ENCODE data around the gene SEC14L6.

SEC14L6 gene

GRCh38 chr22:30566125-30566524, 19.6 kb upstream of the SEC14L6 start:
- Histone ChIP-seq H3K27ac (ENCODE audit: low read length) (no peak overlapping the region), H3K9ac (ENCODE audit: low read depth, low read length) (no peak overlapping the region), H3K27me3 (ENCODE audit: insufficient read depth, low read length, poor library complexity) (peaks cover 4% of the 10 kb centered on the region), H3K36me3 (ENCODE audit: insufficient read depth, low read length) (no peaks in the 10 kb centered on the region), H3K4me2 (ENCODE audit: insufficient read depth, low read length) (no peak overlapping the region), H4K20me1 (ENCODE audit: insufficient read depth, low read length) (no peaks in the 10 kb centered on the region), H3K4me1 (ENCODE audit: insufficient read depth, low read length) (no peaks in the 10 kb centered on the region), H2AFZ (ENCODE audit: low read depth, low read length) (no peak overlapping the region), H3K79me2 (ENCODE audit: insufficient read depth, low read length) (no peaks in the 10 kb centered on the region), H3K4me3 (ENCODE audit: low read depth in 1 of 2, low read length in 2 of 2) (no peak overlapping the region), H3K9me3 (ENCODE audit: insufficient read depth, low read length, severe bottlenecking) (no peaks in the 10 kb centered on the region)
- DNase-seq = no peak
- no peak for ATAC-seq (ENCODE audit: insufficient read depth, low read depth)
- no peak for TF ChIP-seq EZH2 (IDR thresholded peaks at IDR 0.05; ENCODE audit: borderline replicate concordance, low read depth, low read length, severe bottlenecking)
- TF ChIP-seq CTCF (IDR thresholded peaks at IDR 0.05; ENCODE audit: borderline replicate concordance, extremely low read depth, low read length, poor library complexity, severe bottlenecking) = no peak

- Histone ChIP-seq H3K9ac (ENCODE audit: low read depth, low read length) (no peak overlapping the region), H3K9me3 (ENCODE audit: insufficient read depth, low read length, severe bottlenecking) (no peaks in the 10 kb centered on the region), H3K27me3 (ENCODE audit: insufficient read depth, low read length, poor library complexity) (peaks cover 4% of the 10 kb centered on the region), H4K20me1 (ENCODE audit: insufficient read depth, low read length) (no peaks in the 10 kb centered on the region), H2AFZ (ENCODE audit: low read depth, low read length) (no peak overlapping the region), H3K4me2 (ENCODE audit: insufficient read depth, low read length) (no peak overlapping the region), H3K27ac (ENCODE audit: low read length) (no peak overlapping the region), H3K79me2 (ENCODE audit: insufficient read depth, low read length) (no peaks in the 10 kb centered on the region), H3K36me3 (ENCODE audit: insufficient read depth, low read length) (no peaks in the 10 kb centered on the region), H3K4me1 (ENCODE audit: insufficient read depth, low read length) (no peaks in the 10 kb centered on the region), H3K4me3 (ENCODE audit: low read depth in 1 of 2, low read length in 2 of 2) (no peak overlapping the region)
- DNase-seq (no peak), ATAC-seq (ENCODE audit: insufficient read depth, low read depth) (no peak)
- TF ChIP-seq CTCF (IDR thresholded peaks at IDR 0.05; ENCODE audit: borderline replicate concordance, extremely low read depth, low read length, poor library complexity, severe bottlenecking) = no peak
- no peak for TF ChIP-seq EZH2 (IDR thresholded peaks at IDR 0.05; ENCODE audit: borderline replicate concordance, low read depth, low read length, severe bottlenecking)
Measured at GRCh38 chr22:30565341-30565740, 18.8 kb upstream of the SEC14L6 start.

- no peaks in the 10 kb centered on the region for H4K20me1 ChIP-seq (ENCODE audit: insufficient read depth, low read length)
- H3K4me2 ChIP-seq (ENCODE audit: insufficient read depth, low read length) = no peak overlapping the region
- H3K4me1 ChIP-seq (ENCODE audit: insufficient read depth, low read length) = no peaks in the 10 kb centered on the region
- H3K9ac ChIP-seq (ENCODE audit: low read depth, low read length) = no peak overlapping the region
- no peak overlapping the region for H3K27ac ChIP-seq (ENCODE audit: low read length)
- H3K9me3 ChIP-seq (ENCODE audit: insufficient read depth, low read length, severe bottlenecking) = no peaks in the 10 kb centered on the region
- no peak for ATAC-seq (ENCODE audit: insufficient read depth, low read depth)
- TF ChIP-seq EZH2 (IDR thresholded peaks at IDR 0.05; ENCODE audit: borderline replicate concordance, low read depth, low read length, severe bottlenecking) (no peak), CTCF (IDR thresholded peaks at IDR 0.05; ENCODE audit: borderline replicate concordance, extremely low read depth, low read length, poor library complexity, severe bottlenecking) (no peak)
- DNase-seq = no peak
- peaks cover 4% of the 10 kb centered on the region for H3K27me3 ChIP-seq (ENCODE audit: insufficient read depth, low read length, poor library complexity)
- H2AFZ ChIP-seq (ENCODE audit: low read depth, low read length) = no peak overlapping the region
- no peaks in the 10 kb centered on the region for H3K79me2 ChIP-seq (ENCODE audit: insufficient read depth, low read length)
- H3K4me3 ChIP-seq (ENCODE audit: low read depth in 1 of 2, low read length in 2 of 2) = no peak overlapping the region
- H3K36me3 ChIP-seq (ENCODE audit: insufficient read depth, low read length) = no peaks in the 10 kb centered on the region
Measured at GRCh38 chr22:30564761-30565119, 18.2 kb upstream of the SEC14L6 start.

Measured in DND-41 (cell line).